CD4-positive, alpha-beta T cell (primary cell): ENCODE results near the gene SDK2. TPM values are rescaled to one million over a fixed set of nuclear protein-coding genes. Genes with fewer than 3 reads are reported as not detected.
A peak's percentile ranks its signal among the peaks of the same experiment; 100 is the strongest.

ENCODE experiments used
- ATAC-seq: fragments of 200-7000 bp; cut with Tn5 transposase; one replicate; pipeline ENCODE4 v1.10.0; 2022; ENCODE audit warnings: mild to moderate bottlenecking; ENCODE audit not compliant: poor library complexity
- CTCF ChIA-PET: fragments of 350-600 bp; sonication (Branson Sonifier 250); formaldehyde crosslinking; loops from one replicate; lab custom pipeline; 2021; ENCODE audit warnings: antibody characterized with exemption, inconsistent platforms; lab: Charles Lee
- POLR2A ChIA-PET: fragments of 350-600 bp; sonication (Branson Sonifier 250); formaldehyde crosslinking; loops from one replicate; lab custom pipeline; 2021; ENCODE audit warnings: antibody characterized with exemption, inconsistent platforms; lab: Charles Lee
- DNase-seq, 14 experiments: peaks; one replicate each; pipeline ENCODE4 v3.0.0-alpha.2; 2013 to 2020; ENCODE audit warnings: mixed read lengths in 2 of 14
- H3K27ac ChIP-seq, 2 donors: one replicate each; pipeline versions ENCODE4 v1.5.1 to v1.7.0; 2013; ENCODE audit warnings: low read length in 2 of 2, low read depth in 1 of 2, mild to moderate bottlenecking in 1 of 2
- H3K27me3 ChIP-seq, 2 experiments: 1 replicate in 1 of 2; 2 replicates in 1 of 2; pipeline versions ENCODE4 v1.6.1 to v1.7.0; 2013; ENCODE audit warnings: low read length in 2 of 2, control low read depth in 1 of 2, mild to moderate bottlenecking in 1 of 2, moderate library complexity in 1 of 2; ENCODE audit not compliant: insufficient read depth in 2 of 2, control insufficient read depth in 1 of 2
- H3K36me3 ChIP-seq: one replicate; pipeline ENCODE4 v1.6.1; 2013; ENCODE audit warnings: low read length, control low read depth; ENCODE audit not compliant: insufficient read depth
- H3K4me1 ChIP-seq: one replicate; pipeline ENCODE4 v1.6.1; 2013; ENCODE audit warnings: low read length, control low read depth; ENCODE audit not compliant: insufficient read depth
- H3K4me3 ChIP-seq: one replicate; pipeline ENCODE4 v1.5.1; 2013; ENCODE audit warnings: mild to moderate bottlenecking, low read length, moderate library complexity
- H3K9me3 ChIP-seq, 2 experiments: 1 replicate in 1 of 2; 2 replicates in 1 of 2; pipeline versions ENCODE4 v1.6.1 to v1.7.0; 2013; ENCODE audit warnings: low read length in 2 of 2, mild to moderate bottlenecking in 2 of 2, control low read depth in 1 of 2, moderate library complexity in 1 of 2; ENCODE audit not compliant: control insufficient read depth in 1 of 2, insufficient read depth in 1 of 2
- H3K27ac Mint-ChIP-seq: one replicate; pipeline ENCODE4 v1.8.0; 2020; ENCODE audit warnings: mixed read lengths
- H3K27me3 Mint-ChIP-seq: one replicate; pipeline ENCODE4 v1.8.0; 2021; ENCODE audit warnings: mixed read lengths
- H3K36me3 Mint-ChIP-seq: one replicate; pipeline ENCODE4 v1.8.0; 2021; ENCODE audit warnings: low read depth, mixed read lengths
- H3K4me1 Mint-ChIP-seq: one replicate; pipeline ENCODE4 v1.8.0; 2021; ENCODE audit warnings: low read depth, mixed read lengths
- H3K4me3 Mint-ChIP-seq: one replicate; pipeline ENCODE4 v1.8.0; 2020; ENCODE audit warnings: mild to moderate bottlenecking, mixed read lengths
- H3K9me3 Mint-ChIP-seq: one replicate; pipeline ENCODE4 v1.8.0; 2020; ENCODE audit warnings: mixed read lengths
- CTCF ChIP-seq: fragments of 200-600 bp; IDR thresholded peaks from one replicate; pipeline ENCODE4 v1.8.0; 2022; ENCODE audit warnings: antibody characterized with exemption, mild to moderate bottlenecking
- intact Hi-C, 2 experiments: fragments of 100-400 bp; cut with DNase I in 1 of 2; cut with micrococcal nuclease in 1 of 2; formaldehyde crosslinking; loops; one replicate each; pipeline versions ENCODE4 v1.15.1 to v1.9.0; 2023 to 2025; cut with DNase I, micrococcal nuclease
- total RNA-seq, 174 experiments: library from RNA in 2 of 174; stranded (reverse) in 2 of 174; gene quantifications; one replicate each; pipeline ENCODE4 v1.2.3 and lab custom pipeline; 2021 to 2026

The SDK2 gene
- total RNA-seq, 2 experiments from 2014 or later, result 8.1 to 8.2 TPM

GRCh38 chr17:73641826-73642600 is 2.2 kb downstream of the SDK2 start:
- Mint-ChIP-seq H3K36me3 (no peaks in the 10 kb centered on the region), H3K4me3 (peak overlapping the region; percentile 82), H3K27ac (no peak overlapping the region), H3K27me3 (no peaks in the 10 kb centered on the region), H3K9me3 (no peaks in the 10 kb centered on the region), H3K4me1 (peaks cover 22% of the 10 kb centered on the region)
- peaks cover 29% of the 10 kb centered on the region for H3K4me1 ChIP-seq
- TF ChIP-seq CTCF, result no peak
- ChIA-PET CTCF (no interaction called here), POLR2A (interaction anchor here (1.4 to 1.6 kb wide), 2 partner anchors 50 to 57 kb away, joined by 3 to 11 read pairs; no protein-coding TSS in a partner anchor)
- ATAC-seq, result no peak
- peaks cover 8 to 26% of the 10 kb centered on the region in 2 experiments for H3K27me3 ChIP-seq
- no peaks in the 10 kb centered on the region for H3K36me3 ChIP-seq
- H3K4me3 ChIP-seq, result no peak overlapping the region
- no peak overlapping the region for H3K27ac ChIP-seq
- H3K9me3 ChIP-seq, result no peaks in the 10 kb centered on the region
- intact Hi-C loops, result loop anchor here (2.0 to 10.0 kb wide), 3 partner anchors 49 to 533 kb away; no protein-coding TSS in a partner anchor
- peak in 2 of 14 experiments; percentile 20 to 22 for DNase-seq

- Histone ChIP-seq H3K4me1 (peaks cover 29% of the 10 kb centered on the region), H3K27ac (no peak overlapping the region), H3K36me3 (no peaks in the 10 kb centered on the region), H3K9me3 (no peaks in the 10 kb centered on the region), H3K27me3 (peaks cover 0 to 18% of the 10 kb centered on the region in 2 experiments), H3K4me3 (no peak overlapping the region)
- ATAC-seq, result no peak
- H3K27ac Mint-ChIP-seq, result no peak overlapping the region
- intact Hi-C loops, result loop anchor here (5.0 to 10.0 kb wide), 2 partner anchors 197 to 534 kb away; no protein-coding TSS in a partner anchor
- peaks cover 15% of the 10 kb centered on the region for H3K4me1 Mint-ChIP-seq
- CTCF ChIA-PET, result no interaction called here
- H3K9me3 Mint-ChIP-seq, result no peaks in the 10 kb centered on the region
- H3K27me3 Mint-ChIP-seq, result no peaks in the 10 kb centered on the region
- peak overlapping the region; percentile 34 for H3K4me3 Mint-ChIP-seq
- POLR2A ChIA-PET, result interaction anchor here (1.3 kb wide), 1 partner anchor 82 kb away, joined by 3 read pairs; no protein-coding TSS in a partner anchor
- H3K36me3 Mint-ChIP-seq, result no peaks in the 10 kb centered on the region
- TF ChIP-seq CTCF, result no peak
- DNase-seq, result no peak
Measured at GRCh38 chr17:73640691-73641090, 3.6 kb downstream of the SDK2 start.

GRCh38 chr17:73639932-73640331 is 4.3 kb downstream of the SDK2 start:
- intact Hi-C loops, result loop anchor here (5.0 to 10.0 kb wide), 2 partner anchors 197 to 535 kb away; no protein-coding TSS in a partner anchor
- no peak overlapping the region for H3K27ac Mint-ChIP-seq
- H3K4me1 Mint-ChIP-seq, result peaks cover 20% of the 10 kb centered on the region
- no peaks in the 10 kb centered on the region for H3K36me3 ChIP-seq
- no peak overlapping the region for H3K4me3 ChIP-seq
- no peak for TF ChIP-seq CTCF
- H3K9me3 ChIP-seq, result no peaks in the 10 kb centered on the region
- H3K4me1 ChIP-seq, result peaks cover 25% of the 10 kb centered on the region
- DNase-seq (no peak), ATAC-seq (no peak)
- no peaks in the 10 kb centered on the region for H3K9me3 Mint-ChIP-seq
- CTCF ChIA-PET, result no interaction called here
- no peaks in the 10 kb centered on the region for H3K36me3 Mint-ChIP-seq
- POLR2A ChIA-PET, result no interaction called here
- peaks cover 0 to 14% of the 10 kb centered on the region in 2 experiments for H3K27me3 ChIP-seq
- no peak overlapping the region for H3K27ac ChIP-seq
- H3K4me3 Mint-ChIP-seq, result no peak overlapping the region
- no peaks in the 10 kb centered on the region for H3K27me3 Mint-ChIP-seq
